Femur (tissue), 1 donor: ENCODE measurements around the gene MXRA5.
"Not testable (repeated sequence)": the region's sequence is repeated elsewhere in the genome, so short reads cannot be mapped to it uniquely, and the experiment has no call there.

ENCODE experiments used
- DNase-seq: peaks from one replicate; pipeline ENCODE4 v3.0.0-alpha.2; 2017

The MXRA5 gene

DNA sequence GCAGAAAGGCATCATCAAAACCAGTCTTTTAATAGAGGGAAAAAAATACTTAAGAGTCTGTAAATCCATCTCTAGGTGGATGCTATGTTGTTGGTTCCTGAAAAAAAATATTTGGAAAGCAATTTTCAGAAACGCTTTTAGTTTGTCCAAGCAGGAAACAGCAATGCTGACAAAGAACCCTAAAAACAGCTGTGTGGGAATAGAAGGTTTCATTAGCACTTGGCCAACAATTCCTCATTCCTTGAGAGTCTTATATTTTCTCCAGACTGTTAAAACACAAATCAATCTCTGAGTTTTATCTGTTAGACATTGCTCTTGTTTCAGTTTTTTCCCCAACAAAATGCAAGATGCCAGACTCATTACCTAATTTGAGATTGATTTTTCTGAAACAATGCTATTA lies 6.4 kb downstream of the MXRA5 start:
- no peak for DNase-seq

DNA sequence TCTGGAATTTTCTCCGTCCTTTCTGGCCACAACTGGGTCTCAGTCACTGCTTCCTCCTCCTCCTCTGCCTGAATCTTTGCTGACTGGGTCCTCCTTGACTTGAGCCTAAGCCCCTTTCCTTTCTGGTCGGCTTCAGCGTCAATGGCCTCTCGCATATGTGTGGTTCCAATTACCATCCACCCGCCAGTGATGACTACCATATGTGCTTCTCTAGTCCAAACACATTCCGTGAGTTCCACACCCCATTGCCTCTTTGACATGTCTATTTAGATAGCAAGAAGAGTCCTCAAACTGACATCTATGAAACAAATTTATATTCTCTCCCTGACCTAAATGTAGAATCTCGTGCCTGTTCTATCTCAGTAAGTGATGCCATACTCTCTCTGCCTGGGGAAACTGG lies 19.8 kb downstream of the MXRA5 start:
- peak; percentile 57 for DNase-seq

DNA sequence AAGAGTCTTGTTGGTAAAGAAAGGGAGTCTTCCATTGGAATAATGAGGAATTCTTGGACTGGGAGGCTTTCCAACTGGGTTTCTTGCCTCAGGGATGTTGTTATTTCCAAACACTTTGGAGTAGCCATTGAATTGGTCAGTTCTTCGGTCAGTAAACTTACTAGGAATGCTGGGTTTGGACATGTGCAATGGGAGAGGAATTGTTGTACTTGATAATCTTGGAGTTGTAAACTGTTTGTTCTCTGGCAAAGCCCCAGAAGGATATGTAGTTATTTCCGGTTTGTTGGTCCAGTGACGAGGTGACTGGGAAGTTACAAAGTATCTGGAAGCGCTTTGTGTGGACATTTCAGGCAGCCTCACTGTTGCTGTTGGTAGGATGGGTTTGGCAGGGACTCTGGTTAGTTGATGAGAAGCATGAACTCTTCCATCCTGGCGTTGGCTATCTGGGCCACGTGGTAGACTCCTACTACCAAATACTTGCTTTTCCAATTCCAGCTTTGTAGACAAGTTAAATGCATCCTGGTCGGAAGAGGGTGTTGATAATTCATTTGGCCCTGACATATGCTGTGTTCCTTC lies 25.9 kb downstream of the MXRA5 start:
- DNase-seq, result no peak

DNA sequence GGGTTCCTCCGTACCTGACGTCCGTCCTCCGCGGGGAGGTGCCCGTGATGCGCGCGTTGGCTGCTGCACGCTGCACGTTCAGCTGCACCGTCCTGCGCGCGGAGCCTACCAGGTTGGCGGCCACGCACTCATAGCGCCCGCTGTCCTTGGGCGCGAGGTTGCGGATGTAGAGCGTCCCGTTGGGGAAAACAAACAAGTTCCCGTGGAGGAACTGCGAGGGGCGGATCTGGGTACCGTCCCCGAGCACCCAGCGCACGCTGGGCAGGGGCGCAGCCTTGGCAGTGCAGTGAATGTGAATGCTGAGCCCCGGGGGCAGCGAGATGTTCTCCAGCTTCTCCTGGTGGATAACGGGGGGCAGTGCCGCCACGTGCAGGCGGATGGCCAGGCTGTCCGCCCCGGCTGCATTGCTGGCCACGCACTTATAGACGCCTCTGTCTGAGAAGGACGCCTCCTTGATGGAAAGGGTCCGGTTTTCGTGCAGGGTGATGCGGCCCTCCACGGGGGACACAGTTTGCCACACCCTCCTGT lies 29.2 kb downstream of the MXRA5 start:
- no peak for DNase-seq

DNA sequence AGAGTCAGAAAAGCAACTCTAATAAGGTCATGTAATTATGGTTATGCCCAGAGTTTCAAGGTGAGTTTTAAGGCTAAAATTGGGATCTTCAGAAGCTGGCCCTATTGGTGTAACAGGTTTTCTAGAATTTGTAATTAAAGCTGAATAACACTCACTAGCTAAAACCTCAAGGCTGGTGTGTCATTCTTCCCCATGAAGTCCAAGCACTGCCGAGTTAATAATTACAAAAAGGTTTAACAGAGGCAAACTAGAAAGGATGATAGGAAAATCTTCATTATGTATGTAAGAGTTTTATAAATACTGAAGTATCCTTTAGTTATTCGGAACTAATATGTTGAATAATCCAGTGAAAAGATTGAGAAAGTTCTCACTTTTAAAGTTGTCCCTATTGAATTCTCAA lies 34.3 kb downstream of the MXRA5 start:
- DNase-seq, result no peak

DNA sequence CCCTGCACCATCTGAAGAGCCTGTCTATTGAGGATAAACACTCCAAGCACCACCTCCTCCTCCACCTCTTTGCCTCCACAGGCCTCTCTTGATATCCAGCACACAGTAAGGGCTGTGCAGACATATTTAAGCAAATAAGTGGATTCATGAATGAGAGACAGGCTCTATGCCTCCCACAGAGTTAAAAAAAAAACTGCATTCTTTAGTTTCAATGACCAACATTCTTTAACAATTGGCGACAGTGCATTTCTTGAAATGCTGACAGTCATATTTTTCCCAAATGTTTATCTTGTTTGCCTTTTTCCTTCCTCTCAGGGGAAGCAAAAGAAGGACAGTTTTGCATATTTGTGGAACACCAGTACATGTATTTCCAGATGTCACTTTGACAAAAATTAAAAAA lies 38.6 kb downstream of the MXRA5 start:
- DNase-seq, result no peak

DNA sequence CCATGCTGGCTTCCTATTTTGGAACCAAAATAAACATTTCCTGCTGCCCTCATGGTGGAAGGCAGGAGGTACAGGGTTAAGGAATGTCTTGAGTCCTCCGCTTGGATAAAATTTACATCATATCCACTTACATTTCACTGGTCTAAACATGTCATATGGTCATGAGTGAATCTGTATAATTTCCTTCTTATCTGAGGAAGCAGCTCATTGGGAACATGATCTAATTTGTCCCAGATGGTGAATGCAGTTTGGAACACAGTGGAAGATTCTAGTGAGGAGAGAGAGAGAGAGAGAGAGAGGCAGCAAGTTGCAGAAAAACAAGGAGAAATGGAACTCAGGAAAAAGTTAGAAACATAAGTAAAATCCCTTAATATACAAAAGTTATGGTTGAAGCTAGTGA lies 46.8 kb downstream of the MXRA5 start:
- DNase-seq, result no peak

DNA sequence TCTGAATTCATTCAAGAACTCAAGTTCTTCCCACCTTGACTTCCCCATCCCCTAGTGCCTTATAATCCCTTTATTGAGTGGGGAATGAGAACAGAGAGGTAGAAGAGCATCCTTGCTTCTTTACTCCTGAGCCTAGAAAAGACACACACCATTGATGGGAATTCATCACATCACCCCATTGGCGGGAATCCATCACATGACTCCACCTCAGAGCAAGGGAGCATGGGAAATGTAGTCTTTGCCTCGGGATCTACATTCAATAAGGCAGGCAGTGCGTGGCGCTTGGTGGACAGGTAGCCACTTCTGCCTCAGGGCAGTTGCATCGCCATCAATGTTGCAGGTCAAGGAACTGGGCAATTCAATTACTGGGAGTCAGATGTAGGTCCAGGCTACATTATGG lies 50.7 kb downstream of the MXRA5 start:
- no peak for DNase-seq

DNA sequence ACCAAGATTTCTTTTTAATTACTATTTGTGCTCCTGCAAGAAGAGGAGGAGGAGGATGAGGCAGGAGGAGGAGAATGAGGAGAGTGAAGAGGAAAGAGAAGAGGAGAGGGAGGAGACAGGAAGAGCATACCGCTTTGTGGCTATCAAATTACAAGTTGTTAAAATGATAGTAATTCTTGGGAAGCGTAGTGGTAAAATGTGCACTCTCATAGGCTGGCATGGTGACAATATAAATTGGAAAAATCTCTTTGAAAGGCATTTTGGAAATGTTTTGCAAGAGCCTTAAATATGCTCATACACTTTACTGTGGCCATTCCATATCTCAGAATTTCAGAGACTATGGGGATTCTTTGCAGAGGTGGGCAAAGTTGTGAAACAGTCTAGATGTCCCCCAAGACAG lies 53.2 kb downstream of the MXRA5 start:
- no peak for DNase-seq

DNA sequence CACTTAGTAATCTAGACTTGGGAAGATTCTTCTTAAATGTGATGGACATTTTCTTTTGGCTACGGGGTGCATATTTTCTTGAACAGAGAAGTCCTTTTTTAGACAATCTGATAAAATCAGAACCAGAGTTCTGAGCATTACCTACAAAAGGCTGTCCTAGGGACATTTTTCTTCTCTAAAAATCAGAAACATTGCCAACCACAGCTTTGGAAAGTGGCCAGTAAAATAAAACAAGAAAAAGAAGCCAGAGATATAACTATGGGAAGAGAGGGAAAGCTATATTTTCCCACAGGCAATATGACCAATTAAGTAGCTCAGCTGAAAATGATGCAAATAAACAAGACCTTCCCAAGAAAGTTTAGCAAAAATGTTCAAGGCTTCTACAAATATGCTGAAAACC lies 55.9 kb downstream of the MXRA5 start:
- no peak for DNase-seq

DNA sequence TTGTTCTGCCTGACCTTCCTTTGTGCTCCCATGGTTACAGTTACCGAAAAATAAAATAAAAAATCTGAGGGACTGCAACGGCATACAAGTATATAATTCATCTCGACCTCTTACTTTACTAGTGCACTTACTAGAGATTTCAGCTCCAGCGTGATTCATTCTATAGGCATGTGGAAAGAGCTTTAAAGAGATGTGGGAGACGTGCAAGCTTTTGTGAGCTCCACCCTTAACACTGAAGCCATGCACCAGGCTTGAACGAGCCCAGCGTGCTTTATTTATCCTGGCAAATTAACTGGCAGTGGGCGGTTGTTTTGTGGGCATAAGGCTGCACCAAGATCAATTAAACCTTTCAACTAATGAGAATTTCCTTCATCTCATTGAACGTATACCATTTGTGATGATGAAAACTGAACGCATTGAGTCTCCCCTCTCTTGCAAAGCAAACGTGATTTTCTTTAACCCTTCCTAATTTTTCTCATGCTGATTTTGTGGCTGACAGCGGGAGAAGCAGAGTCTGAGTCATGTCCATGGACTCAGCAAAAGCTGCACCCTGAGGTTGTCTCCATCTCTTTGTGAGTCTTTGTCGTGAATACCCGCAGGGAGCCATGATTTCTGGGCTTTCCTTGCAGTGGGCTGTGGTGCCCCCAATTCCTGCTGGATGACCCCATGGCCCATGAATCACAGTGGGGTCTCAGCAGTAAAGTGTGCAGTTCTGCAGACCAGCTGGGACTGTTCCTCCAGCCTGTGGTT lies 60.1 kb downstream of the MXRA5 start:
- peak; percentile 34 for DNase-seq

DNA sequence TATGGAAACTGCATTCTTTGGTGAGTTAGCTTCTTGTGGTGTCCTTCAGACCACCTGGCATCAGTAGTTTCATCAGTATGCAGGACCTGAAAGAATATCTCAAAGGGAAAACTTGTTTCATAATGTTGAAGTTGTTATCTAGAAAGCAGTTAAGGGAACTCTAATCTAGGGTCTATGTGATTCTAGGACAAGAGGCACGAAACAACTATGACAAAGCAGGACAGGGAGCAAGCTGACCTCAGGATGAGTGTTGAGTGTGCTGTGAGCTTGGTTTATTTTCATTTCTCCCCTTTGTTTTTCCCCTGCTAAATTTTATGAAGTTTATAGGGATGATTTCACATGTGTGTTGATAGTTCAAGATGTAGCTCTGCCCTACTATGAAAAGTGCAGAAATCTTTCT lies 65.7 kb downstream of the MXRA5 start:
- DNase-seq, result no peak

DNA sequence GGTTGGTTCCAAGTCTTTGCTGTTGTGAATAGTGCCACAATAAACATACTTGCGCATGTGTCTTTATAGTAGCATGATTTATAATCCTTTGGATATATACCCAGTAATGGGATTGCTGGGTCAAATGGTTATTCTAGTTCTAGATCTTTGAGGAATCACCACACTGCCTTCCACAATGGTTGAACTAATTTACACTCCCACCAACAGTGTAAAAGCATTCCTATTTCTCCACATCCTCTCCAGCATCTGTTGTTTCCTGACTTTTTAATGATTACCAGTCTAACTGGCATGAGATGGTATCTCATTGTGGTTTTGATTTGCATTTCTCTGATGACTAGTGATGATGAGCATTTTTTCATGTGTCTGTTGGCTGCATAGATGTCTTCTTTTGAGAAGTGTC lies 72.8 kb downstream of the MXRA5 start:
- not testable (repeated sequence) for DNase-seq

DNA sequence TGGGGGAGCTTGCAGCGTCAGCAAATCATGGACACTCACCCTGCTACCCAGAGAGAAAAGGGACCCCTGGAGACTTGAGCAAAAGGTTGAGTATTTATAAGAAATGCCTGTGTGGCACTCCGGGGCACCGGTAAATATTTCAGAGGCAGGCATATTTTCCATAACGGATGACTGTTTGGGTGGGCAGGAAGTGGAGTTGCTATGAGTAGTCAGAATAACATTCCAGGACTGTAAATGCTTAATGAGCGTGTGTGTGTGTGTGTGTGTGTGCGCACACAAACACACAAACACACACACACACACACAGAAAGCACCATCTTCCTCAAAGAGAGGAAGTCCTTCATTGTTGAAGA lies 74.6 kb downstream of the MXRA5 start:
- peak; percentile 46 for DNase-seq

DNA sequence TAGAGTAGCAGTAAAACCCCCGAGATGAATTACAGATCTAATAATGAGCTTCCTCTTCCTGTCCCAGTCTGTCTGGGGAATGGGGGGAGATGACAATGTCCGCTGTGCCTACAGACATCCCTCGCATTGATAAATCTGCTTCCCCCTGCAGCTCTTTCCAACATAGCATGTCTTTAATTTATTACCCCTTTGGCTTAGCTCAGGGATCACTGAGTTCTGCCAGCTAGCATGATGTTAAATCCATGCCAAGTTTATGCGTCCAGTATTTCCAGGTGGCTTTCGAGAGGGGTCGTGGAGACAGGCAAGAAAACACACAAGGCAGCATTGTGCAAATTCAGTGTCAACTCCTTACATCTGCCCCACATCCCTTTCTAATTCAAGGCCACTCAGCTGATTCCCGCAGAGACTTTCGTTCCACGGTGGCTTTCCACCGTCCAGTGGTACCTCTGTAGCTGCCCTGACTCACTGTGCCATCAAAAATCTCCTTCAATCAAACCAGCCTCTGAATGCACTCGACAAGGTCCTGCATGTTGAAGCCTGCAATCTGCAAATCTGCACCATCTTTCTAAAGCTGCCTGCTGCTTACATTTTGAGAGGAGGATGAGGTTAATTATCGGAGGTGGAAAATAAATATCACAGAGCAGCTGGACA lies 75.1 kb downstream of the MXRA5 start:
- no peak for DNase-seq

DNA sequence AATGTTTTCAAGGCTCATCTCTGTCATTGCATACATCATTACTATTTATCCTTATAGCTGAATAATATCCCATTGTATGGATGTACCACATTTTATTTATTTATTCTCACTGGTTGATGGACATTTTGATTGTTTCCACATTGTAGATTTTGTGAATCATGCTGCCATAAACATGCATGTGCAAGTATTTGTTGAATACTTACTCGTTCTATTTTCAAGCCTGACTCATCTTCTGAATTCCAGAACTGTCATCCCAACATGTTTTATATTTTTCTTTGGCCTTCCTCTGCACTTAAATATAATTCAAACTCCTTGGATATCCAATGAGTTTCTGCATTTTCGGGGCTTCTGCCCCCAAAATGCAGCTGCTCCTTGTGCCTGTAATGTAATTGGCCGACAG lies 77.6 kb downstream of the MXRA5 start:
- DNase-seq, result no peak

DNA sequence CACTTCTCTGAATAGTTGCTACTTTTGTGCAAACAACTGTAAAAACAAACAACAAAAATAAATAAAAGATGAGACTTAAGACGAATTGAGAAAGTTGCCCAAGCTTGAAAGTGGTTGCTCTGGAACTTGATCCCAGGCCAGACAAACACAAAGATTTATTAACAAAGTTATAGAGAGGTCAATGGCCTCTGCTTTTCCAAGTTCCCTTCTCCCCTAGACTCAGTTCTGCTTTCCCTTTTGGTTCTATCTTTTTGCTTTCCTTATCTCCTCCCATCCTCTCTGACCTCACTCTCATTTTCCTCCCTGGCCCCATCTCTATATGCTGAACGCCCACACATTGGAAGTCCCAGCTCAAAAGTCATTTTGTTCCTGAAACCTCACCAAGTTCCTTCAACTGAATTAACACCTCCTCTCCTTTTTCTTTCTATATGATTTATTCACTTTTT lies 82.7 kb downstream of the MXRA5 start:
- DNase-seq, result no peak

DNA sequence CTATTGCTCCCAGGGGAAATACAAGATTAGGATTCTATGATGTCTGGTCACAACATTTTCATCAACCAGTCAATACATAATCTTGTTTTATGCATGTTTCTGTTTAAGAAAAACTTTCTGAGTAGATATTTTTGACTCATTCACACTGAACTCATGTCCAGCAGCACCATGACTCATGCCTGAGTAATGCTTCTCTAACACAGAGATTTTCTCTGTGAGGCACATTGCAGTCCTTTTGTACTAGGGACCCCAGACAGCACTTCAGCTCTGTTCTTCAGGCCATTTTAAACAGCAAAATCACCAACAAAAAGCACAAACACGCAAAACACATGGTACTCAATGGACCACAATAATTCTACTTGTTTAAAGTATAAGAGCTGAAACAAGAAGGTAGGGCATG lies 83.6 kb downstream of the MXRA5 start:
- DNase-seq, result no peak
